IPS-15b (cell line): ENCODE results near the gene CEP78.

Experiments used
- H3K27me3 ChIP-seq: one replicate; pipeline ENCODE4 v1.6.1; 2013; ENCODE audit warnings: low read length; ENCODE audit not compliant: control insufficient read depth, insufficient read depth
- H3K36me3 ChIP-seq: one replicate; pipeline ENCODE4 v1.6.1; 2013; ENCODE audit warnings: low read length; ENCODE audit not compliant: control insufficient read depth, insufficient read depth
- H3K4me1 ChIP-seq: one replicate; pipeline ENCODE4 v1.6.1; 2013; ENCODE audit warnings: mild to moderate bottlenecking, low read length; ENCODE audit not compliant: control insufficient read depth, insufficient read depth
- H3K4me3 ChIP-seq: one replicate; pipeline ENCODE4 v1.5.1; 2013; ENCODE audit warnings: low read depth, low read length
- H3K9ac ChIP-seq: one replicate; pipeline ENCODE4 v1.6.1; 2013; ENCODE audit warnings: low read depth, mild to moderate bottlenecking, low read length
- H3K9me3 ChIP-seq: one replicate; pipeline ENCODE4 v1.6.1; 2013; ENCODE audit warnings: mild to moderate bottlenecking, low read length; ENCODE audit not compliant: control insufficient read depth, insufficient read depth

The CEP78 gene

GRCh38 chr9:78291240-78291925, 55.5 kb downstream of the CEP78 start:
- H3K27me3 ChIP-seq = peaks cover 4% of the 10 kb centered on the region
- no peaks in the 10 kb centered on the region for H3K9me3 ChIP-seq
- peaks cover 10% of the 10 kb centered on the region for H3K4me1 ChIP-seq
- H3K9ac ChIP-seq = no peak overlapping the region
- H3K4me3 ChIP-seq = no peak overlapping the region
- H3K36me3 ChIP-seq = no peaks in the 10 kb centered on the region

GRCh38 chr9:78292026-78292425, 56.2 kb downstream of the CEP78 start:
- no peak overlapping the region for H3K4me3 ChIP-seq
- no peaks in the 10 kb centered on the region for H3K36me3 ChIP-seq
- H3K9ac ChIP-seq = no peak overlapping the region
- peaks cover 10% of the 10 kb centered on the region for H3K4me1 ChIP-seq
- H3K27me3 ChIP-seq = peaks cover 4% of the 10 kb centered on the region
- H3K9me3 ChIP-seq = no peaks in the 10 kb centered on the region

GRCh38 chr9:78292716-78293497, 57.0 kb downstream of the CEP78 start:
- Histone ChIP-seq H3K4me1 (peaks cover 10% of the 10 kb centered on the region), H3K36me3 (no peaks in the 10 kb centered on the region), H3K4me3 (no peak overlapping the region), H3K27me3 (peaks cover 4% of the 10 kb centered on the region), H3K9ac (no peak overlapping the region), H3K9me3 (no peaks in the 10 kb centered on the region)

GRCh38 chr9:78294290-78295176, 58.7 kb downstream of the CEP78 start:
- Histone ChIP-seq H3K9me3 (no peaks in the 10 kb centered on the region), H3K4me3 (no peak overlapping the region), H3K9ac (no peak overlapping the region), H3K36me3 (no peaks in the 10 kb centered on the region), H3K4me1 (peaks cover 10% of the 10 kb centered on the region), H3K27me3 (peaks cover 4% of the 10 kb centered on the region)

- Histone ChIP-seq H3K36me3 (no peaks in the 10 kb centered on the region), H3K27me3 (peaks cover 4% of the 10 kb centered on the region), H3K4me1 (peaks cover 10% of the 10 kb centered on the region), H3K4me3 (no peak overlapping the region), H3K9ac (no peak overlapping the region), H3K9me3 (no peaks in the 10 kb centered on the region)
Observed at GRCh38 chr9:78295177-78295575, 59.3 kb downstream of the CEP78 start.

GRCh38 chr9:78295731-78296130, 59.9 kb downstream of the CEP78 start:
- Histone ChIP-seq H3K27me3 (peaks cover 4% of the 10 kb centered on the region), H3K9ac (peak overlapping the region; percentile 84), H3K36me3 (no peaks in the 10 kb centered on the region), H3K4me3 (peak overlapping the region; percentile 95), H3K9me3 (no peaks in the 10 kb centered on the region), H3K4me1 (peaks cover 10% of the 10 kb centered on the region)

- peaks cover under 1% of the 10 kb centered on the region for H3K36me3 ChIP-seq
- no peaks in the 10 kb centered on the region for H3K9me3 ChIP-seq
- H3K4me3 ChIP-seq = peak overlapping the region; percentile 95
- peaks cover 10% of the 10 kb centered on the region for H3K4me1 ChIP-seq
- H3K27me3 ChIP-seq = peaks cover 4% of the 10 kb centered on the region
- H3K9ac ChIP-seq = peak overlapping the region; percentile 84
Observed at GRCh38 chr9:78296201-78296892, 60.5 kb downstream of the CEP78 start.

- peak within 1 kb of the TSS; percentile 95 for H3K4me3 ChIP-seq
Observed at GRCh38 chr9:78296893-78297671, 61.2 kb downstream of the CEP78 start, which contains the start of gene PSAT1. Gene PSAT1, plus strand, starts transcription at chr9:78297125. Its CDS starts 86 bp downstream, at chr9:78297211.

GRCh38 chr9:78297672-78297961, 61.7 kb downstream of the CEP78 start:
- no peaks in the 10 kb centered on the region for H3K9me3 ChIP-seq
- peaks cover 5% of the 10 kb centered on the region for H3K36me3 ChIP-seq
- peaks cover 10% of the 10 kb centered on the region for H3K4me1 ChIP-seq
- peaks cover 4% of the 10 kb centered on the region for H3K27me3 ChIP-seq
- H3K9ac ChIP-seq = peak overlapping the region; percentile 96
- H3K4me3 ChIP-seq = peak overlapping the region; percentile 95

More at GRCh38 chr9:78296893-78297671, 61.2 kb downstream of the CEP78 start, which contains the start of gene PSAT1:
- H3K9me3 ChIP-seq = no peaks in the 10 kb centered on the region
- H3K36me3 ChIP-seq = peaks cover 5% of the 10 kb centered on the region
- H3K9ac ChIP-seq = peak within 1 kb of the TSS; percentile 96
- H3K27me3 ChIP-seq = peaks cover 4% of the 10 kb centered on the region
- peaks cover 10% of the 10 kb centered on the region for H3K4me1 ChIP-seq

- H3K27me3 ChIP-seq = peaks cover 4% of the 10 kb centered on the region
- H3K9ac ChIP-seq = peak overlapping the region; percentile 96
- H3K36me3 ChIP-seq = peaks cover 7% of the 10 kb centered on the region
- no peaks in the 10 kb centered on the region for H3K9me3 ChIP-seq
- peaks cover 10% of the 10 kb centered on the region for H3K4me1 ChIP-seq
- H3K4me3 ChIP-seq = peak overlapping the region; percentile 95
Observed at GRCh38 chr9:78298046-78298765, 62.3 kb downstream of the CEP78 start.
